ENCODE results near the gene RHPN2.
A peak's percentile ranks its signal among the peaks of the same experiment; 100 is the strongest.
"Not testable (repeated sequence)": the region's sequence is repeated elsewhere in the genome, so short reads cannot be mapped to it uniquely, and the experiment has no call there.

RHPN2 gene

GRCh38 chr19:33063753-33064457 is 783 bp downstream of the RHPN2 start:
- no peak overlapping the region for H3K9ac ChIP-seq (ENCODE audit: low read length)
- H3K9me3 ChIP-seq (ENCODE audit: low read length), result no peaks in the 10 kb centered on the region
- H3K27ac ChIP-seq (ENCODE audit: low read depth, low read length), result no peak overlapping the region

DNA sequence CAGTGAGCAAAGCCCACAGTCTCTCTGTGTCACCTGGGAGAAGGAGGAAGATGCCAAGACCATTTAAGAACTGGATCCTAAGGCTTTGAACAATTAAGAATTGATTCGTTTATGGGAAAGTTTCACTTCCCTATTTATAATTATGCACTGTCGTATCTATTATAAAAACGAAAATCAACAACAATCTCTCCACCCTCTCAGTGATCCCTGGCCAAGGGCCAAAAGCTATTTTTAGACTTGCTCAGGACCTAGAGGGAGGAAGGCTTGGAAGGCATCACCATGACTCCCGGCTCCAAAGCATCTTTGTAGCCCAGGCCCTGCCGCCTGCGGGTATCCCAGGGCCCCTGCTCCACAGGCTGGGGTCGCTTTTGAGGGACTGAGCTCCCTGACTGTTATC is 1.3 kb downstream of the RHPN2 start:
- no peak overlapping the region for H3K9ac ChIP-seq (ENCODE audit: low read length)
- no peak overlapping the region for H3K27ac ChIP-seq (ENCODE audit: low read depth, low read length)
- no peaks in the 10 kb centered on the region for H3K9me3 ChIP-seq (ENCODE audit: low read length)
- no peaks in the 10 kb centered on the region for H3K4me1 ChIP-seq (ENCODE audit: insufficient read depth, low read length)
- H3K36me3 ChIP-seq (ENCODE audit: insufficient read depth, low read length), result no peaks in the 10 kb centered on the region
- peaks cover 11 to 23% of the 10 kb centered on the region in 2 donors for H3K27me3 ChIP-seq (ENCODE audit: control insufficient read depth in 1 of 2, insufficient read depth in 2 of 2, low read length in 2 of 2)
- H3K4me3 ChIP-seq (ENCODE audit: low read depth in 1 of 2, low read length in 2 of 2), result no peak overlapping the region

More at GRCh38 chr19:33063753-33064457, 783 bp downstream of the RHPN2 start:
- Histone ChIP-seq H3K4me3 (ENCODE audit: low read depth in 1 of 2, low read length in 2 of 2) (peak overlapping the region; percentile 32 to 49), H3K4me1 (ENCODE audit: insufficient read depth, low read length) (no peaks in the 10 kb centered on the region), H3K27me3 (ENCODE audit: control insufficient read depth in 1 of 2, insufficient read depth in 2 of 2, low read length in 2 of 2) (peaks cover 11 to 23% of the 10 kb centered on the region in 2 donors), H3K36me3 (ENCODE audit: insufficient read depth, low read length) (no peaks in the 10 kb centered on the region)

DNA sequence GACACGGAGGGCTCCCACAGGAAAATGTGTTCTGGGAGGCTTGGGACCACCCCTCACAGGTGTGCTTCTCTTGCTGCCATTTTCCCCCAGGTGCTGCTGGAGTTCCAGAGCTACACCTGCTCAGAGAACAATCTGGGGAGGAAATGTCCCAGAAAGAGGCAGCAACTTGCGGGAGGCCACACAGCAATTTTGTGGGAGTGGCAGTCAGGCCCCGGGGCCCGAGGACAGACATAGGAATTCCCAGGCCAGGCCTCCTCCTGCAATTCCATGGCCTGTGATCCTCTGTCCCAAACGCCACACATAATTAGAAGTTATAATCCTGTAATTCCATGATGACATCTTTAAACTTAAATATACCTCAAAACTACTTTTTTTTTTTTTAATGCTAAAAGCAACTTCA is 1.8 kb downstream of the RHPN2 start:
- Histone ChIP-seq H3K9ac (ENCODE audit: low read length) (no peak overlapping the region), H3K27ac (ENCODE audit: low read depth, low read length) (no peak overlapping the region), H3K4me3 (ENCODE audit: low read depth in 1 of 2, low read length in 2 of 2) (no peak overlapping the region), H3K4me1 (ENCODE audit: insufficient read depth, low read length) (no peaks in the 10 kb centered on the region), H3K9me3 (ENCODE audit: low read length) (no peaks in the 10 kb centered on the region), H3K36me3 (ENCODE audit: insufficient read depth, low read length) (no peaks in the 10 kb centered on the region), H3K27me3 (ENCODE audit: control insufficient read depth in 1 of 2, insufficient read depth in 2 of 2, low read length in 2 of 2) (peaks cover 11 to 23% of the 10 kb centered on the region in 2 donors)

DNA sequence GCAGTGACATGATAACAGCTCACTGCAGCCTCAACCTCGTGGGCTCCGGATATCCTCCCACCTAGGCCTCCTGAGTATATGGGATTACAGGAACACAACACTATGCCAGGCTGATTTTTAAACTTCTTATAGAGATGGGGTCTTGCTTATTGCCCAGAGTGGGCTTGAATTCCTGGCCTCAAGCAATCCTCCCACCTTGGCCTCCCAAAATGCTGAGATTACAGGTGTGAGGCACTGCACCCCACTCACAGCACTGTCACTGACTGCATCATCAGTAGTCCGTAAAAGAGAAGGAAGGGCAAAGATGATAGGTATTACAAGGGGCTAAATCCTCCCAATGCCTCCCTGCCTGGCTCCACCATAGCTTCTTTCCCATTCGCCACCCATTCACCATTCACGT is 4.1 kb downstream of the RHPN2 start:
- Histone ChIP-seq H3K4me1 (ENCODE audit: insufficient read depth, low read length) (no peaks in the 10 kb centered on the region), H3K9ac (ENCODE audit: low read length) (no peak overlapping the region), H3K9me3 (ENCODE audit: low read length) (no peaks in the 10 kb centered on the region), H3K4me3 (ENCODE audit: low read depth in 1 of 2, low read length in 2 of 2) (no peak overlapping the region), H3K36me3 (ENCODE audit: insufficient read depth, low read length) (no peaks in the 10 kb centered on the region), H3K27me3 (ENCODE audit: control insufficient read depth in 1 of 2, insufficient read depth in 2 of 2, low read length in 2 of 2) (peaks cover 11 to 23% of the 10 kb centered on the region in 2 donors), H3K27ac (ENCODE audit: low read depth, low read length) (no peak overlapping the region)

- Histone ChIP-seq H3K4me1 (ENCODE audit: insufficient read depth, low read length) (no peaks in the 10 kb centered on the region), H3K9me3 (ENCODE audit: low read length) (no peaks in the 10 kb centered on the region), H3K27me3 (ENCODE audit: control insufficient read depth in 1 of 2, insufficient read depth in 2 of 2, low read length in 2 of 2) (no peaks in the 10 kb centered on the region), H3K4me3 (ENCODE audit: low read depth in 1 of 2, low read length in 2 of 2) (no peak overlapping the region), H3K36me3 (ENCODE audit: insufficient read depth, low read length) (no peaks in the 10 kb centered on the region), H3K9ac (ENCODE audit: low read length) (no peak overlapping the region), H3K27ac (ENCODE audit: low read depth, low read length) (no peak overlapping the region)
Measured at GRCh38 chr19:33055718-33056117, 9.0 kb downstream of the RHPN2 start.

DNA sequence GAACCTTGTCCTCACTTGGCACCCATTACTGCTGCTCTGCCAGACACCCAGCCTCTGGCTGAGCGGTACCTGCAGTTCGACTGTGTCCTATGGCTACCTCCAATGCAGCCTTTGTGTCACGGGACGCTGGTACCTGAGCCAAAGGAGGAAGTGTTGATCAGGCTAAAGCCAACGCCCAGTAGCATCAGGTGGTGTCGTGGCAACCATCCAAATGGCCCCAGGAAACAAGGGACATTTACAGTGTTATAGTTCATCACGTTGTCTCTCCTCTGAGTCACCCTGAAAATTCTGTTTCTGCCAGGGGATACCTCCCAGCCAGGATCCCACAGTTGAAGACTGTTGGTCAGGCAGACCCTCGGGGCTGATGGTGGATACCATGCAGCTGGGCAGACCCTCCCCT is 10.1 kb downstream of the RHPN2 start:
- H3K9me3 ChIP-seq (ENCODE audit: low read length), result no peaks in the 10 kb centered on the region
- H3K4me3 ChIP-seq (ENCODE audit: low read depth in 1 of 2, low read length in 2 of 2), result no peak overlapping the region
- H3K27ac ChIP-seq (ENCODE audit: low read depth, low read length), result no peak overlapping the region
- no peaks in the 10 kb centered on the region for H3K36me3 ChIP-seq (ENCODE audit: insufficient read depth, low read length)
- H3K4me1 ChIP-seq (ENCODE audit: insufficient read depth, low read length), result no peaks in the 10 kb centered on the region
- no peaks in the 10 kb centered on the region for H3K27me3 ChIP-seq (ENCODE audit: control insufficient read depth in 1 of 2, insufficient read depth in 2 of 2, low read length in 2 of 2)
- no peak overlapping the region for H3K9ac ChIP-seq (ENCODE audit: low read length)

DNA sequence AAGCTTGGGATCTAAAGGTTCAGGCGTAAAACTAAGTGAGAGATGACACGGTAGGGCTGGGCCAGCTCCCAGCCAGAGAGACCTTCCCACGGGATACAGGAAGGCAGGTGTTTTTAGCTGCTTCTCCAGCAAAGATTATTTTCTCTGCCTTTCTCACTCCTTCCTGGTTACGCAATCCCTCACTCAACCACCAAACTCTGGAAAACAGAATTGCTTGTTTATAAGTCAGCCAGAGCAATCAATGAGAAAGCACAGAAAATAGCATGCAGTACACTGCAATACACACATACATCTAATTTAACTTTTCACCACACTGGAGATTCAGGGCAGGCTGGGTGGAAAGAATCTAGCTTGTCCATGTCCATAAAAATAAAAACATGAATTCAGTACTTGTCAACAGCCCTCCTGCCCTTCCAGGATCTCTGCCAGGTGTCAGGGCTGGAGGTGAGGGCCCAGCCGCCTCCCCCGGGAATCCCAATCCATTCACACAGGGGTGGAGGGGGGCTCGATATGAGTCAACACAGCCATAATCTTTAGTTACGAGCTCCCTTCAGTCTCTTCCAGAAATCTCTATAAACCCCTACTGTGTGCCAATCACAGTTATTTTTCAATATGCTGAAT is 12.2 kb downstream of the RHPN2 start:
- Histone ChIP-seq H3K4me1 (ENCODE audit: insufficient read depth, low read length) (no peaks in the 10 kb centered on the region), H3K4me3 (ENCODE audit: low read depth in 1 of 2, low read length in 2 of 2) (no peak overlapping the region), H3K36me3 (ENCODE audit: insufficient read depth, low read length) (no peaks in the 10 kb centered on the region), H3K27ac (ENCODE audit: low read depth, low read length) (no peak overlapping the region), H3K9me3 (ENCODE audit: low read length) (no peaks in the 10 kb centered on the region), H3K27me3 (ENCODE audit: control insufficient read depth in 1 of 2, insufficient read depth in 2 of 2, low read length in 2 of 2) (no peaks in the 10 kb centered on the region), H3K9ac (ENCODE audit: low read length) (no peak overlapping the region)

DNA sequence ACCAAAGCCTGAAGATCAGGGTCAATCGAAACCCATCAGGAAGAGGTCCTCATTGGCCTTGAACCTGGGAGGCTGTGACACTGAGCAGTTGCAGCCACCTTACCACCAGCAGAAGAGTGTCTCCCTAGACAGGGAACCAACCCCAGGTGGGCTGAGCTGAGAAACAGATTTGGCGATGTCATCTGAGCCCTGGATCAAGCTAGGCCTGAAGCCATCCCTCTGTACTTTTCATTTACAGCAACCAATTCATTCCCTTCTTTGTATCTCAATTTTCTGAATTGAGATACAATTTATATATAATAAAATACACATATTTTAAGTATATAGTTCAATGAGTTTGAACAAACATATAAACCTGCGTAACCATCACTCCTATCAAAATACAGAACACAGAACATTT is 14.6 kb downstream of the RHPN2 start:
- no peaks in the 10 kb centered on the region for H3K4me1 ChIP-seq (ENCODE audit: insufficient read depth, low read length)
- no peak overlapping the region for H3K27ac ChIP-seq (ENCODE audit: low read depth, low read length)
- no peak overlapping the region for H3K4me3 ChIP-seq (ENCODE audit: low read depth in 1 of 2, low read length in 2 of 2)
- H3K36me3 ChIP-seq (ENCODE audit: insufficient read depth, low read length), result no peaks in the 10 kb centered on the region
- no peak overlapping the region for H3K9ac ChIP-seq (ENCODE audit: low read length)
- H3K9me3 ChIP-seq (ENCODE audit: low read length), result no peaks in the 10 kb centered on the region
- H3K27me3 ChIP-seq (ENCODE audit: control insufficient read depth in 1 of 2, insufficient read depth in 2 of 2, low read length in 2 of 2), result no peaks in the 10 kb centered on the region

DNA sequence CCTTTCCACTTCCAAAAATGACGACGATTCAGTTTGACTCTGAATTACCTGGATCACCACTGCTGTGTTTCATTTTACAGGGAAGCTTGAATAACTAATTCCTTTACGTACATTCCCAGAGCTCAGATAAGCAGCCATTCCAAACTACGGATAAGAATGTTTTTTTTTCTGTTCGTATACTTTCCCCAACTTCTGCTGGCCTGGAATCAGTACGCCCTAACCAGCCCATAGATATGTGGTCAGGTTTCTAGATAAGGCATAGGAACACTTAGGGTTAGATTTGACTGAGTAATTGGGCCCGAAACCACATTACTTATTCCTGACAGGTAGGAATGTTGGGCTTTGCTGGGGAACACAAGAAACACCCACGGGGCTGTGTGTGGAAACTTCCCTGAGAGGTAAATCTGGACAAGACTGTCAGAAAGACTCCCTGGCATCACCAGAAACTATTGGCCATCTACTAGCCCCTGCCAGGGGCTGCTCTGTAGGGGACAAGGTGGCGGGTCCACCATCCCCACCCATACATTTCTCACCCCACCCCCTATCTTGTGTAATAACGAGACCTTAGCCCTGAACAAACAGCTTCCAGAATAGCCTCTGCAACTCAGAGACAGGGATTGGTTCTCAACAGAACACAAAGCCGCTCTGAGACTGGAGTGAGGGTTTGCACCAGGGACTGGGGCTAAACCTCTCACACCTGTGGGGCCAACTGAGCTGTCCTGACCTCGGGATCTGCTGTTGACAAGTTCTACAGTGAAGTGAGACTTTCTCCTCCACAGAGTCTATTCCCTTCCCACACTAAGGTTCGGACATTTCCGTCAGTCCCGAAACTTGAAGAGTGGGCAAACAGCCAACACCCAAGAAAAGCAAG is 15.6 kb downstream of the RHPN2 start:
- Histone ChIP-seq H3K36me3 (ENCODE audit: insufficient read depth, low read length) (no peaks in the 10 kb centered on the region), H3K4me3 (ENCODE audit: low read depth in 1 of 2, low read length in 2 of 2) (no peak overlapping the region), H3K4me1 (ENCODE audit: insufficient read depth, low read length) (no peaks in the 10 kb centered on the region), H3K27ac (ENCODE audit: low read depth, low read length) (no peak overlapping the region), H3K9ac (ENCODE audit: low read length) (no peak overlapping the region), H3K9me3 (ENCODE audit: low read length) (no peaks in the 10 kb centered on the region), H3K27me3 (ENCODE audit: control insufficient read depth in 1 of 2, insufficient read depth in 2 of 2, low read length in 2 of 2) (no peaks in the 10 kb centered on the region)

DNA sequence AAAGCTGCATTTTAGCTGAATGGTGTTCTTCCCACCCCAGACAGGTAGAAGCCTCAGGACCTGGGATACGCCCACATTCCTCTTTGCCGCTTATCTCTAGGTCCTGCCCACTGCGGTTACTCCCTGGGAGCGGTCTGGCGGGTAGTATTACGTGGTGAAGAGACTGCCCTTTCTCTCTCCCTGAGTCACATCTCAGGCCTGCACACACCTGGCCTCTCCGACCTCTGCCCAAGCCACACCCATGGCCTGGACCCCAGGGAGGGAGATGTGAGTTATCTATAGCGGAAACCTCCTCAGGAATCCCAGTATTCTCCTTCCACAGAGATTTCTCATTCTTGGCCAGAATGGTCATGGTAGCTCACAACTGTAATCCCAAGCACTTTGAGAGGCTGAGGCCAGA is 17.3 kb downstream of the RHPN2 start:
- Histone ChIP-seq H3K36me3 (ENCODE audit: insufficient read depth, low read length) (no peaks in the 10 kb centered on the region), H3K27me3 (ENCODE audit: control insufficient read depth in 1 of 2, insufficient read depth in 2 of 2, low read length in 2 of 2) (no peaks in the 10 kb centered on the region), H3K4me1 (ENCODE audit: insufficient read depth, low read length) (no peaks in the 10 kb centered on the region), H3K4me3 (ENCODE audit: low read depth in 1 of 2, low read length in 2 of 2) (no peak overlapping the region), H3K9me3 (ENCODE audit: low read length) (no peaks in the 10 kb centered on the region), H3K9ac (ENCODE audit: low read length) (no peak overlapping the region), H3K27ac (ENCODE audit: low read depth, low read length) (no peak overlapping the region)

DNA sequence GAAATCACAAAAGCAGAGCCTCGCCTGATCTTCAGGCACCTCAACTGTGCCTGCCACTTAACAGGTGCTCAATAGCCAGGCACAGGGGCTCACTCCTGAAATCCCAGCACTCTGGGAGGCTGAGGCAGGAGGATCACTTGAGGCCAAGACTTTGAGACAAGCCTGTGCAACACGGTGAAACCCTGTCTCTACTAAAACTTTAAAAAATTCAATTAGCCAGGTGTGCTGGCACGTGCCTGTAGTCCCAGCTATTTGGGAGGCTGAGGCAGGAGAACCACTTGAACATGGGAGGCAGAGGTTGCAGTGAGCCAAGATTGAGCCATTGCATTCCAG is 22.9 kb downstream of the RHPN2 start:
- H3K9me3 ChIP-seq (ENCODE audit: low read length); H3K27ac ChIP-seq (ENCODE audit: low read depth, low read length); H3K9ac ChIP-seq (ENCODE audit: low read length); H3K4me3 ChIP-seq (ENCODE audit: low read depth in 1 of 2, low read length in 2 of 2); H3K27me3 ChIP-seq (ENCODE audit: control insufficient read depth in 1 of 2, insufficient read depth in 2 of 2, low read length in 2 of 2); H3K4me1 ChIP-seq (ENCODE audit: insufficient read depth, low read length); H3K36me3 ChIP-seq (ENCODE audit: insufficient read depth, low read length): not testable (repeated sequence)
